Tibial artery (tissue), 4 donors: Measurements from ENCODE around the gene ALDOB.

Experiments
- DNase-seq, 2 donors: peaks; one replicate each; pipeline ENCODE4 v3.0.0-alpha.2; 2019
- H3K27ac ChIP-seq, 2 donors: fragments of 200-600 bp; sonication (generic) in 1 of 2; 1 replicate in 1 of 2; 2 replicates in 1 of 2; pipeline ENCODE4 v1.5.1; 2018 to 2019; ENCODE audit warnings: mild to moderate bottlenecking in 1 of 2
- H3K27me3 ChIP-seq, 2 donors: fragments of 200-600 bp; sonication (generic) in 1 of 2; one replicate each; pipeline versions ENCODE4 v1.5.1 to v1.6.0; 2016 to 2019
- H3K36me3 ChIP-seq, 3 donors: fragments of 200-600 bp; sonication (generic) in 2 of 3; one replicate each; pipeline ENCODE4 v1.5.1; 2016 to 2019; ENCODE audit warnings: mild to moderate bottlenecking in 2 of 3
- H3K4me1 ChIP-seq, 4 donors: fragments of 200-600 bp; sonication (generic) in 2 of 4; 1 replicate in 3 of 4; 2 replicates in 1 of 4; pipeline ENCODE4 v1.5.1; 2016 to 2019
- H3K4me3 ChIP-seq, 2 donors: fragments of 200-600 bp; sonication (generic) in 1 of 2; 1 replicate in 1 of 2; 2 replicates in 1 of 2; pipeline ENCODE4 v1.5.1; 2018 to 2019; ENCODE audit warnings: mild to moderate bottlenecking in 2 of 2
- H3K9me3 ChIP-seq, 3 donors: fragments of 200-600 bp; sonication (generic) in 1 of 3; one replicate each; pipeline ENCODE4 v1.5.1; 2016 to 2019
- intact Hi-C: fragments of 100-400 bp; cut with DNase I; formaldehyde crosslinking; loops from one replicate; pipeline ENCODE4 v1.15.0; 2023; ENCODE audit warnings: low total_unique reads
- TF ChIP-seq, protein P1 (sequence below), 2 experiments: fragments of 200-600 bp in 1 of 2; fragments of 450-650 bp in 1 of 2; IDR thresholded peaks; one replicate each; pipeline ENCODE4 v1.5.1; 2017 to 2019; ENCODE audit warnings: antibody characterized with exemption in 2 of 2, mild to moderate bottlenecking in 1 of 2, moderate library complexity in 1 of 2

The ALDOB gene

GRCh38 chr9:101466863-101467262 lies 31.3 kb upstream of the ALDOB start:
- intact Hi-C loops: no loop called here
- DNase-seq: no peak
- Histone ChIP-seq H3K27me3 (peaks cover 0 to 3% of the 10 kb centered on the region in 2 donors), H3K27ac (no peak overlapping the region), H3K4me3 (no peak overlapping the region), H3K36me3 (no peaks in the 10 kb centered on the region), H3K9me3 (no peaks in the 10 kb centered on the region), H3K4me1 (no peaks in the 10 kb centered on the region)
- TF ChIP-seq, protein P1, sequence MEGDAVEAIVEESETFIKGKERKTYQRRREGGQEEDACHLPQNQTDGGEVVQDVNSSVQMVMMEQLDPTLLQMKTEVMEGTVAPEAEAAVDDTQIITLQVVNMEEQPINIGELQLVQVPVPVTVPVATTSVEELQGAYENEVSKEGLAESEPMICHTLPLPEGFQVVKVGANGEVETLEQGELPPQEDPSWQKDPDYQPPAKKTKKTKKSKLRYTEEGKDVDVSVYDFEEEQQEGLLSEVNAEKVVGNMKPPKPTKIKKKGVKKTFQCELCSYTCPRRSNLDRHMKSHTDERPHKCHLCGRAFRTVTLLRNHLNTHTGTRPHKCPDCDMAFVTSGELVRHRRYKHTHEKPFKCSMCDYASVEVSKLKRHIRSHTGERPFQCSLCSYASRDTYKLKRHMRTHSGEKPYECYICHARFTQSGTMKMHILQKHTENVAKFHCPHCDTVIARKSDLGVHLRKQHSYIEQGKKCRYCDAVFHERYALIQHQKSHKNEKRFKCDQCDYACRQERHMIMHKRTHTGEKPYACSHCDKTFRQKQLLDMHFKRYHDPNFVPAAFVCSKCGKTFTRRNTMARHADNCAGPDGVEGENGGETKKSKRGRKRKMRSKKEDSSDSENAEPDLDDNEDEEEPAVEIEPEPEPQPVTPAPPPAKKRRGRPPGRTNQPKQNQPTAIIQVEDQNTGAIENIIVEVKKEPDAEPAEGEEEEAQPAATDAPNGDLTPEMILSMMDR (IDR thresholded peaks at IDR 0.05): no peak

DNA sequence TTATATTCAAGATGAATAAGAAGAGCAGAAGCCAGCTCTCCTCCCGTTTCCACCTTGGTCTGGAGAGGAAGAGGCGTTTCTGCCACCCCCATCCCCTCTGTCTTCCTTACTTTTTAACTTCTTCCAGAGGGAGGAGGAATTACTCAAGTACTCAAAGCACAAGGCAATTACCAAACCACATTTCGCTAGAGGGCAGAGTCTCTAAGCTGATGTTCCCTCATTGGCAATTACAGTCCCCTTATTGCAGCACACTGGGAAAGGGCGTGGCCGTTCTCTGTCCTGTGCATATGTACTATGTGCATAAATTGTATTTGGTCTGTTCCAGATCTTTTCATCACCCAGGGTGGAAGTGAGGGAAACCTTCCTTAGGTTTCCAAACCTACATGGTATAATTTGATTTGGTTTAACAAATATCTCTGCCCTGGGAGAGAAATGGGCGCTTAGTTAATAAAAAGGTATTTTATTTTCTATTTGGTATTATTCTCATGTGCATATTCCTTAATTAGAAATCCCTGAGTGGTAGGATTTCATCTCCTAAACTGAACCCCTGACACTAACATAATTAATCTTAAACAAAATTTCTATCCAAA lies 29.8 kb upstream of the ALDOB start:
- H3K4me1 ChIP-seq: no peaks in the 10 kb centered on the region
- intact Hi-C loops: no loop called here
- H3K27ac ChIP-seq: no peak overlapping the region
- peak in 1 of 2 donors; percentile 48 for DNase-seq
- no peaks in the 10 kb centered on the region for H3K36me3 ChIP-seq
- H3K27me3 ChIP-seq: peaks cover 0 to 3% of the 10 kb centered on the region in 2 donors
- TF ChIP-seq, protein P1 (IDR thresholded peaks at IDR 0.05): peak; percentile 48 to 50
- H3K9me3 ChIP-seq: no peaks in the 10 kb centered on the region
- no peak overlapping the region for H3K4me3 ChIP-seq

- H3K4me1 ChIP-seq: no peaks in the 10 kb centered on the region
- no peak for DNase-seq
- no peaks in the 10 kb centered on the region for H3K9me3 ChIP-seq
- H3K36me3 ChIP-seq: no peaks in the 10 kb centered on the region
- TF ChIP-seq, protein P1 (IDR thresholded peaks at IDR 0.05): no peak
- intact Hi-C loops: no loop called here
- no peak overlapping the region for H3K4me3 ChIP-seq
- H3K27me3 ChIP-seq: peaks cover 0 to 3% of the 10 kb centered on the region in 2 donors
- no peak overlapping the region for H3K27ac ChIP-seq
Observed at GRCh38 chr9:101463397-101463796, 27.8 kb upstream of the ALDOB start.

DNA sequence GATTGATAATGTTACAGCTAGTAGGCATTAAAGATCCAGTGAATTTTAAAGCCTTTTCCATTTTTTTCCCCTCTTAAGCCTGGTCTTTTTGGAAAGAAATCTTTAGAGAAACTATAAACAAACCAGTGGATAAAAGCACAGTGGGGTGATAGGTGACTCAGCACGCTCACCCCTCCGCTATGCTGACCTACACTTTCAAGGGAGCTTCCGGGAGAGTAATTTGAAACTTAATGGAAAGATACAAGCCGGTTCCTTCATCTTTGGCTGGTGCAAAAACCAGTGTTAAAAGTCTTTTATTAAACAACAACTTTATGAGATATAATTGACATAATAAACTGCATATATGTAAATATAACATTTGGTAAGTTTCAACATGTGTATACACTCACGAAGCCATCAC lies 27.0 kb upstream of the ALDOB start:
- TF ChIP-seq, protein P1 (IDR thresholded peaks at IDR 0.05): no peak
- Histone ChIP-seq H3K9me3 (no peaks in the 10 kb centered on the region), H3K36me3 (no peaks in the 10 kb centered on the region), H3K27ac (no peak overlapping the region), H3K4me1 (no peaks in the 10 kb centered on the region), H3K4me3 (no peak overlapping the region), H3K27me3 (peaks cover 0 to 3% of the 10 kb centered on the region in 2 donors)
- intact Hi-C loops: no loop called here
- DNase-seq: no peak

DNA sequence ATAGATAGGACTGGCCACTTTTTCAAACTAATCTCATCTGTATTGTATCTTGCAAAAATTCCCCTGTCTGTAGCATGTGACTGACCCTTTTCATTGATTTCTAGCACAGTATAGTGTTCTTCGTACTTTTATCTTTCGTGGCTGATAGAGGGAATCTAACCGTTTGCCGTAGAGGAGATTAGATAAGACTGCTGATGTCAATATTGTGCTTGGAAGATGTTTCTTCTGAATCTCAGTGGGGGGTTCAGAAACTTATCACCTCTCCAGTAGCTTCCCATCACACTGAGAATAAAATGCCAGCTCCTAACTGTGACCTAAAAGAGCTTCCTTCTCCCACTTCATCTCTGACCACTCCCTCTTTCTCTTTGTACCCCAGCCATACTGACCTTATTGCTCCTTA lies 25.4 kb upstream of the ALDOB start:
- intact Hi-C loops: no loop called here
- Histone ChIP-seq H3K36me3 (no peaks in the 10 kb centered on the region), H3K9me3 (no peaks in the 10 kb centered on the region), H3K27ac (no peak overlapping the region), H3K4me1 (no peaks in the 10 kb centered on the region), H3K27me3 (peaks cover 0 to 3% of the 10 kb centered on the region in 2 donors), H3K4me3 (no peak overlapping the region)
- DNase-seq: no peak
- TF ChIP-seq, protein P1 (IDR thresholded peaks at IDR 0.05): no peak
